CD4-positive, alpha-beta T cell treated with Interleukin-15 for 4 hours (primary cell): ENCODE results near the gene ATP6V1G1.
"Not testable (repeated sequence)": the region's sequence is repeated elsewhere in the genome, so short reads cannot be mapped to it uniquely, and the experiment has no call there.

Source experiments
- DNase-seq: peaks from one replicate; pipeline ENCODE4 v3.0.0-alpha.2; 2020; ENCODE audit warnings: low spot score

ATP6V1G1 gene

DNA sequence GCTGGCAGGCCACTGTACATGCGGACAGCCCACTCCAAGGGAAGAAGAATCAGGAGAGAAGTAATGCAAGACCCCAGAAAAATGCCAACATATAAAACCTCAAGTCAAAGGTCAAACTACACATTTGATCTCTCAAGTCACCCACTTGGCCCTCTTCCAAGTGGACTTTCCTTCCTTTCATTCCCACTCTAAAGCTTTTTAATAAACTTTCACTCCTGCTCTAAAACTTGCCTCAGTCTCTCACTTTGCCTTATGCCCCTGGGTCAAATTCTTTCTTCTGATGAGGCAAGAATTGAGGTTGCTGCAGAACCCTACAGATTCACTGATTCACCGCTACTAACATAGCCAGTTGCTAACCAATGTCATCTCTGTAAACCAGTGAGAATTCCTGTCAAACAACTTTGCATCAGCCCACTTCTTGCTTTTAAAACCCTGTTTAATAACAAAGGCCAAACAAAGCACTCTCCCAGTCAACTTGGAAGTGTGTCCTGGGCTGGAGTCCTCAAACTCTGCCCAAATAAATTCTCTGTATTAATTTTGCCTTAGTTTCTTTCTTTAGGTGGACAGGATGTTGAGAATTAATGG, 6.9 kb upstream of the ATP6V1G1 start:
- DNase-seq: no peak

DNA sequence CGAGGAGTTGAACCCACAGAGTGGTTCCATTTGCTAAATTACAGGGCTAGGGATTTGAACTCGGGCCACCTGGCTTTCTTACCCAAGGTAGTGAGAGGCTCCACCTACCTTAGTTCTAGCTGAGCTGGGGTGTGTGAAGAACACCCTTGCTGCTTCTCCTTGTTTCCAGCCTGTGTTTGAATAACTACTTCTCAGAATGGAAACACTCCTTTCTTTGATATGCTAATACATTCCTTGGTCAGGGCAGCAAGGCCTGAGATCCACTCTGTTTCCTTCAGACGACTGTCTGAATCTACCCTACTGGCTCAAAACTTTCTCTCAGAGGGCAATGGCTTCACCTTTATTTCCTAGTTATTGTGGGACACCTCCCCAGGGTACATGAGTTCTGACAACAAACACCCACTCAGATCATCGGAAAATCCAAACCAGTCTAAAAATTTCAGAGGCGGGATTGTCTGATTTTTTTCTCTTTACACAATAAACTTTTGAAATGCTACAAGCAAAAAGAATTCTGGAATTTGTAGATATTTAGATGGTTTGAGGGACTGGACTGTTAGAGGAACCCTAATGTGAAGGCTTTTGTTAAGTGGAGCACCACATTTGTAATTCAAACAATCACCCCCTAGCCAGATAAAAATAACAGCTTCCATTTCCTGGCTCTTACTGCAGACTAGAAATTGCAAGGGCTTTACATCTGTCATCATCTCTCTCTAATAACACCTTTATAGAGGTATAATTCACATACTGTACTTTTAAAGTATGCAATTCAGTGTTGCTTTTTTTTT, 4.0 kb upstream of the ATP6V1G1 start:
- DNase-seq: no peak

GRCh38 chr9:114588210-114588609, 641 bp downstream of the ATP6V1G1 start:
- DNase-seq: no peak

GRCh38 chr9:114588651-114589526, 1.3 kb downstream of the ATP6V1G1 start:
- DNase-seq: no peak

DNA sequence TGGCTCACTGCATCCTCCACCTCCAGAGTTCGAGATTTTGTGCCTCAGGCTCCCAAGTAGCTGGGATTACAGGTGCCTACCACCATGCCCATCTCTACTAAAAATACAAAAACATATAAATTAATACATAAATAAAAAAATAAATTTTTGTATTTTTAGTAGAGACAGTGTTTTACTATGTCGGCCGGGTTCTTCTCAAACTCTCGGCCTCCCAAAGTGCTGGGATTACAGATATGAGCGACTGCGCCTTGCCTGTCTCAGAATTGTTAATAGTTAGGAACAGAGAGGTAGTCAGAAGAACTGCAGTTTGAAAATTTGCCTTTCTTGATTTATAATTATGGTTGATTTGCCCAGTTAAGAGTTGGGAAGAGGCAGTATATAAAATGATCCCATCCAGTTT, 2.8 kb downstream of the ATP6V1G1 start:
- no peak for DNase-seq

DNA sequence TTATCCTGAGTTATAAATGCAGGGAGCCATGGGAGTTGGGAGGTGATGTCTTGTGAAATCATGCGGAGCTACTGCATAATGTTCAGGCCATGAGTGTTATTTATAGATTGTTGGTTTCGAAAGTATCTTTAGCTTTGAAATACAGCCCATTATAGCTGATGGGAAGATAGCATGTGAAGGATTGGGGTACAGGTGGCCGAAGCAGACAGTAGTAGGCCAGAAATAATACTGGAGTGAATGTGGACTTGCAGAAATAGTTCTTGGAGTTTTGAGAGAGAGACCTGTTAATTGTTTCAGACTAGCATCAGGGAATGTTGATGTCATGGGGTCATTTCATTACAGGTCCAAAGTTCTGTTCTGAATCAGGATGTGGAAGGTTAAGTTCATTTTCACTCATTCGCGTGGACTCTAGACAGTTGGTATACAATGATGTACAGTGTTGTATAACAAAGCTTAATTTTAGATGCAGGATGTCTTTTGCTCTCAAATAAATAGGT, 3.8 kb downstream of the ATP6V1G1 start:
- DNase-seq: no peak

GRCh38 chr9:114591849-114592248, 4.3 kb downstream of the ATP6V1G1 start:
- DNase-seq: no peak

GRCh38 chr9:114592356-114592755, 4.8 kb downstream of the ATP6V1G1 start:
- DNase-seq: peak; percentile 69

DNA sequence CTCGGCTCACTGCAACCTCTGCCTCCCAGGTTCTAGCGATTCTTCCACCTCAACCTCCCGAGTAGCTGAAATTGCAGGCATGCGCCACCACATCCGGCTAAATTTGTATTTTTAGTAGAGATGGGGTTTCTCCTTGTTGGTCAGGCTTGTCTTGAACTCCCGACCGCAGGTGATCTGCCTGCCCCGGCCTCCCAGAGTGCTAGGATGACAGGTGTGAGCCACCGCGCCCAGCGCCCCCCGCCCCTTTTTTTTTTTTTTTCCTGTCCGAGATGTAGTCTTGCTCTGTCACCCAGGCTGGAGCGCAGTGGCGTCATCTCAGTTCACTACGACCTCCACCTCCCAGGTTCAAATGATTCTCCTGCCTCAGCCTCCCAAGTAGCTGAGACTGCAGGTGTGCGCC, 6.6 kb downstream of the ATP6V1G1 start:
- DNase-seq: no peak

GRCh38 chr9:114600502-114601248, 13.1 kb downstream of the ATP6V1G1 start:
- not testable (repeated sequence) for DNase-seq

DNA sequence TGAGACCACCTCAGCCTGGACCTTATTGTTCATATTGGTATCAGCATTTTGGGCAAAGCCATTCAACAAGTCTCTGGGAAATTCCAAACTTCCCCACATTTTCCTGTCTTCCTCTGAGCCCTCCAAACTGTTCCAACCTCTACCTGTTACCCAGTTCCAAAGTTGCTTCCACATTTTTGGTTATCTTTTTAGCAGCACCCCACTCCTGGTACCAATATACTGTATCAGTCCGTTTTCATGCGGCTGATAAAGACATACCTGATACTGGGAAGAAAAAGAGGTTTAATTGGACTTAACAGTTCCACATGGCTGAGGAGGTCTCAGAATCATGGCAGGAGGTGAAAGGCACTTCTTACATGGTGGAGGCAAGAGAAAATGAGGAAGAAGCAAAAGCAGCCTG, 14.2 kb downstream of the ATP6V1G1 start:
- DNase-seq: not testable (repeated sequence)

GRCh38 chr9:114602620-114603019, 15.1 kb downstream of the ATP6V1G1 start:
- DNase-seq: no peak

- DNase-seq: no peak
Observed at GRCh38 chr9:114603248-114603647, 15.7 kb downstream of the ATP6V1G1 start.

DNA sequence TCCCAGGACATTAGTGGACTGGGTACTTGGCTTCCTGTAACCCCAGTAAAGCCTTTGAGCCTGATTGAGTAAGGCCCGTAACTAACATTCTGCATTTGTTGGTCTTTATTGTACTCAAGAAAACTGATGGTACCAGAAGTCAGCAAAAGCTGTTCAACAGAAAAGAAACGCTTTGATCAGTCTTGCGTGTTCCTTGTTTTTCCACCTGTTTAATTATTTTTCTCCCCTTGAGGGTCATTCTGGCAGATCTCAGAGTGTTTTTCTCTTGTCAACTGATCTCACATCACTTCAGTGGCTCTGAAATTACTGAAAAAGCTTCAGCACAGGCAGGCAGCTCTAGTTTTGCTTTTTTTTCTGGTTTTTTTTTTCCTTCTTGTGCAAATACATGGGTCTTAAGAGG, 17.4 kb downstream of the ATP6V1G1 start:
- DNase-seq: no peak

GRCh38 chr9:114606068-114606467, 18.5 kb downstream of the ATP6V1G1 start:
- DNase-seq: no peak

DNA sequence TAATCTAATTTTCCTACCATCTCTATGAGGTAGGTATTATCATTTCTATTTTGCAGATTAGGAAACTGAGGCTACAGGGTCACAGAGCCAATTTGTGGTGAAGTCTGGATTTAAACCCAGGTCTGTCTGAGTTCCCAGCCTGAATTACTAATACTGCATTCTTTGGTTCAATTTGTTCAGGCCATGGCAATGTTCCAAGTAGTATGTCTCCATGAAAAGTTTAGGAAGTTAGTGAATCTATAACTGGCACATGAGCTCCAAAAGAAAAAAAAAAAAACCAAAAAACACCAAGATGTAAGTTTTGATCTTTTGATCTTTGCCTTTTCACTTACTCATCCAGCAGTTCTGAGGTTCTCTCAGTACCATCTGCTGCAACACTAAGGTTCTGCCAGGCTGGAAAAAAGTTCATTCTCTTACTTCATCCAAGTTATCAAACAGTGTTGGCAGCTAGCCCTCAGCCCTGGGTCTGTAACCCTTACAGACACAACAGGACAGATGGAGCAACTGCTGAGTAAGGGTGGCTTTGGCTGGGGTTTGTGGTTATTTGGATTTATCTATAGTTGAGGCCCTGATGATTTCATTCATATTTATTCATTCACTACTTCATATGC, 19.1 kb downstream of the ATP6V1G1 start:
- DNase-seq: no peak

DNA sequence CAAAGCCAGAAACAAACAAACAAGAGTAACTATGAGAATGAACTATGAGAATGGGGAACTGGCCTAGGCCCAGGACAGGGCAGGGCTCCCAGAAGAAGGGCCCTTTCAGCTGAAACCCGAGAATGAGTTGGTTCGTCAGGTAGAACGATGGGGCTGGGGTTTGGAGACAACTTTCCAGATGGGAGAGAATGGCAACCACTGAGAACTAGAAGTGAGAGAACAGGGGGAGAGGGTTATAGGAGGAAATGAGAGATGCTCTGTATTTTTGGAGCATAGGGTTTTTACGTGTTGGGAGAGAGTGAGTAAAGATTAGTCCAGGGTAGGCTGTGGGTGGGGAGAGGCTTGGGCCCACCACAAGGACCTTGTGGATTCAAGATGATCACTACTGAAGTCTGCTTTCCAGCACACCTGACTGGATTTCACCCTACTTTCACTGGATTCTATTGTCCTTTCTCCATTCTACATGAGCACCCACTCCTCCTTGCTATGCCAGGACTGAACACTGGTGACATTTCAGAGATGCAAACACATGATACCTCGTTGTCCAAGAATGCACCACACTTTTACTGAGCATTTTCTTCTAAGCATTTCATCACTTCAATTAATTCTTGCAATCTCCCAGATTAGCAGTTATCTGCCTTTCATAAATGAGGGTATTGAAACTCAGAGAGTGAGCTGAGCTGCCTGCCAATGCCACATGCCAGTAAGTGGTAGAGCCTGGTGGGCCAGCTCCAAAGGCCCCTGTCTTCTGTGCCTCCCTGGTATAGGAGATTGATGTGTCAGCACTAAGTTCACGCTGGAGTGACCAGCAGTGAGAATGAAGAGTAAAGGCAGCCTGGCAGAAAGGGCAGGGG, 20.3 kb downstream of the ATP6V1G1 start:
- DNase-seq: no peak

- no peak for DNase-seq
Observed at GRCh38 chr9:114608525-114608796, 20.9 kb downstream of the ATP6V1G1 start.

GRCh38 chr9:114611516-114612271, 24.1 kb downstream of the ATP6V1G1 start:
- no peak for DNase-seq
